Right lobe of liver (tissue), 4 donors: ENCODE measurements around the gene CAPN3.
"Not testable (repeated sequence)": the region's sequence is repeated elsewhere in the genome, so short reads cannot be mapped to it uniquely, and the experiment has no call there.

Experiments
- POLR2A ChIP-seq: fragments of 450-650 bp; IDR thresholded peaks from one replicate; pipeline ENCODE4 v1.6.1; 2017; ENCODE audit warnings: antibody characterized with exemption, mild to moderate bottlenecking
- TF ChIP-seq, protein P1 (sequence below), 4 donors: fragments of 200-600 bp in 3 of 4; fragments of 450-650 bp in 1 of 4; IDR thresholded peaks; one replicate each; pipeline versions ENCODE4 v1.5.1 to v1.8.0; 2016 to 2022; ENCODE audit warnings: antibody characterized with exemption in 4 of 4, mild to moderate bottlenecking in 2 of 4
- donor health status: DM: no; HTN: no; CAD: no.
- donor health status: DM: no; HTN: no; CAD: no.
- donor health status: DM: no; HTN: yes; CAD: no.

DNA sequence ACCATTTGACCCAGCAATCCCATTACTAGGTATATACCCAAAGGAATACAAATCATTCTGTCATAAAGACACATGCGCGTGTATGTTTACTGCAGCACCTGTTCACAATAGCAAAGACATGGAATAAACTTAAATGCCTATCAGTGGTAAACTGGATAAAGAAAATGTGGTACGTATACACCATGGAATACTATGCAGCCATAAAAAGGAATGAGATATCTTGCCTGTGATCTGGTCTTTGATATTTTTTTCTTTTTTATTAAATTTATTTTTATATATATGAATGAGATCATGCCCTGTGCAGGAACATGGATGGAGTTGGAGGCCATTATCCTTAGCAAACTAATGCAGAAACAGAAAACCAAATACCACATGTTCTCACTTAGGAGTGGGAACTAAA, 22.2 kb upstream of the CAPN3 start:
- TF ChIP-seq, protein P1, sequence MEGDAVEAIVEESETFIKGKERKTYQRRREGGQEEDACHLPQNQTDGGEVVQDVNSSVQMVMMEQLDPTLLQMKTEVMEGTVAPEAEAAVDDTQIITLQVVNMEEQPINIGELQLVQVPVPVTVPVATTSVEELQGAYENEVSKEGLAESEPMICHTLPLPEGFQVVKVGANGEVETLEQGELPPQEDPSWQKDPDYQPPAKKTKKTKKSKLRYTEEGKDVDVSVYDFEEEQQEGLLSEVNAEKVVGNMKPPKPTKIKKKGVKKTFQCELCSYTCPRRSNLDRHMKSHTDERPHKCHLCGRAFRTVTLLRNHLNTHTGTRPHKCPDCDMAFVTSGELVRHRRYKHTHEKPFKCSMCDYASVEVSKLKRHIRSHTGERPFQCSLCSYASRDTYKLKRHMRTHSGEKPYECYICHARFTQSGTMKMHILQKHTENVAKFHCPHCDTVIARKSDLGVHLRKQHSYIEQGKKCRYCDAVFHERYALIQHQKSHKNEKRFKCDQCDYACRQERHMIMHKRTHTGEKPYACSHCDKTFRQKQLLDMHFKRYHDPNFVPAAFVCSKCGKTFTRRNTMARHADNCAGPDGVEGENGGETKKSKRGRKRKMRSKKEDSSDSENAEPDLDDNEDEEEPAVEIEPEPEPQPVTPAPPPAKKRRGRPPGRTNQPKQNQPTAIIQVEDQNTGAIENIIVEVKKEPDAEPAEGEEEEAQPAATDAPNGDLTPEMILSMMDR (IDR thresholded peaks at IDR 0.05), result not testable (repeated sequence)
- not testable (repeated sequence) for TF ChIP-seq POLR2A
